SU-DHL-6 (cell line): ENCODE measurements around the gene CEACAM18.

Source experiments
- CTCF ChIP-seq: fragments of 200-600 bp; sonication (generic); IDR thresholded peaks from one replicate; pipeline ENCODE4 v1.5.1; 2017; ENCODE audit warnings: antibody characterized with exemption, mild to moderate bottlenecking, low read length, moderate library complexity; ENCODE audit not compliant: insufficient read depth, poor library complexity, severe bottlenecking
- EZH2phosphoT487 ChIP-seq: fragments of 200-600 bp; sonication (generic), shearing (Covaris generic); conservative IDR thresholded peaks from 2 replicates; pipeline ENCODE4 v1.6.1; 2018; ENCODE audit warnings: mild to moderate bottlenecking, antibody characterized with exemption, low read length, moderate library complexity, mixed read lengths

GRCh38 chr19:51488491-51488890, 10.2 kb downstream of the CEACAM18 start:
- TF ChIP-seq CTCF (no peak), EZH2phosphoT487 (no peak)
